GM21528 (cell line): Measurements from ENCODE around the gene ZNF678.
"Not testable (repeated sequence)": the region's sequence is repeated elsewhere in the genome, so short reads cannot be mapped to it uniquely, and the experiment has no call there.

Experiments used
- ATAC-seq: cut with Tn5 transposase; IDR thresholded peaks from one replicate; pipeline ENCODE4 v1.9.1; 2021; ENCODE audit warnings: mild to moderate bottlenecking, moderate library complexity; ENCODE audit not compliant: unreplicated experiment, low FRiP score

ZNF678 gene

DNA sequence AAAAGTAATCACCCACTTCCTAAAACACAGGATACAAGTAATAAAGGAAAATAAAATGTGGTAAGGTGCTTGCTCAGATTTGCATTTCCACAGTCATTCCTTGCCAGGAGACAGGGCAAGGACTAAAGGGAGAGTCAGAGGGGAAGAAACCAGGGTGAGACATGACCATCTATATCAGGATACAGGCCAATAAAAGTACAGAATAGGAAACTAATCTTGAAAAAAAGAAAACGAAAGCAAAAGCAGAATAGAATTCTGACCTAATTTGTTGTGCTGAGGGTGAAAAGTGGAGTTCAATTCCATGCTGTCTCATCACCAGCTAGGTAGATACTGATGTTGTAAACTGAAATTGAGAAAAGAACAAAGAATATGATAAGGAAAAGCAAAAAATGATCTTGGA is 144.5 kb downstream of the ZNF678 start:
- no peak for ATAC-seq

DNA sequence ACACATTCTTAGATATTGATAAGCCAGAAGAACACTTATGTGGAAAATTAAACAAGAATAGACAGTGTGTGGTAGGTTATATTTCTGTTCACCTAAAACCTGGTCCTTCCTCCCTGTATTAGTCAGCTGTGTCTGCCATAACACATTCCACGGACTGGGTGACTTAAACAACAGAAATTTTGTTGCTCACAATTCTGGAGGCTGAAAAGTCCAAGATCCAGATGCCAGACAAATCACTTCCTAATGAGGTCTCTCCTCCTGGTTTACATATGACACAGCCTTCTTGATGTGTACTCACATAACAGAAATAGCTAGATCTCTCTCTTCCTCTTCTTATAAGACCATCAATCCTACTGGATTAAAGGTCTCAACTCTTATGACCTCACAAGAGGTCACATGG is 146.1 kb downstream of the ZNF678 start:
- no peak for ATAC-seq

DNA sequence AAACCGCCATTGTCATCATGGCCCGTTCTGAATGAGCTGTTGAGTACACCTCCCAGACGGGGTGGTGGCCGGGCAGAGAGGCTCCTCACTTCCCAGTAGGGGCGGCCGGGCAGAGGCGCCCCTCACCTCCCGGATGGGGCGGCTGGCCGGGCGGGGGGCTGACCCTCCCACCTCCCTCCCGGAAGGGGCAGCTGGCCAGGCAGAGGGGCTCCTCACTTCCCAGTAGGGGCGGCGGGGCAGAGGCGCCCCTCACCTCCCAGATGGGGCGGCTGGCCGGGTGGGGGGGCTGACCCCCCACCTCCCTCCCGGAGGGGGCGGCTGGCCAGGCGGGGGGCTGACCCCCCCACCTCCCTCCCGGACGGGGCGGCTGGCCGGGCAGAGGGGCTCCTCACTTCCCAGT is 147.1 kb downstream of the ZNF678 start:
- not testable (repeated sequence) for ATAC-seq

DNA sequence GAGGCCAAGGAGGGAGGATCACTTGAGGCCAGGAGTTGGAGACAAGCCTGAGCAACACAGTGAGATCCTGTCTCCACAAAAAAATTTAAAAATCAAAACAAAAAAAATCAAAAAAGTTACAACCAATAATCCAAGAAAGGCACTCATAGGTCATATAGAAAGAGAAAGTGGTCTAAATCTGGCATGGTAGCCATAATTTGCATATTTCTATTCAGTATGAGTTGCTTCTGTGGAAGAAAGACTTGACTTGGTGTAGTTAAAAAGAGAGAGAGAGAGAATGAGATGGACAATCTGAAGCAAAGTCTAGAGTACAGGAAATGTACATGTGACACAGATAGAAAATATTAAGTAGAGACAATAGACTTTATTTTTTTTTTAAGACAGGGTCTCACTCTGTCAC is 149.3 kb downstream of the ZNF678 start:
- ATAC-seq, result no peak

DNA sequence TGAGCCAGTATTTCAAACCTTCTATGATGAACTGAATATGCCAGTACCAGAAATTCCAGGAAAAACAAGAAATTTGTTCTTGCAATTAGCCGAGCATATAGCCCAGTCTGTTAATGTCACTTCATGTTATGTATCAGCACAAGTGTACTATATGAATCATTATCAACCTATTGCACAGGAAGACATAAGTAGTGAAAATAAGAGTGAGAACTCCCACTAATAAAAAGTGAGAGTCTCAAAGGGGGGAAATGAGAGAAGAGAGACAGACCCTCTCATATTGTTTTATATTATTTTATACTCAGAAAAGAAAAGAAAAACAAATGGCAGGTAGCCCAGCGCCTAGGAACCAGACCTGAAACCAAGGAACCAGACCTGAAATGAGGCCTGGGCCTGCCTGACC is 155.6 kb downstream of the ZNF678 start:
- no peak for ATAC-seq

DNA sequence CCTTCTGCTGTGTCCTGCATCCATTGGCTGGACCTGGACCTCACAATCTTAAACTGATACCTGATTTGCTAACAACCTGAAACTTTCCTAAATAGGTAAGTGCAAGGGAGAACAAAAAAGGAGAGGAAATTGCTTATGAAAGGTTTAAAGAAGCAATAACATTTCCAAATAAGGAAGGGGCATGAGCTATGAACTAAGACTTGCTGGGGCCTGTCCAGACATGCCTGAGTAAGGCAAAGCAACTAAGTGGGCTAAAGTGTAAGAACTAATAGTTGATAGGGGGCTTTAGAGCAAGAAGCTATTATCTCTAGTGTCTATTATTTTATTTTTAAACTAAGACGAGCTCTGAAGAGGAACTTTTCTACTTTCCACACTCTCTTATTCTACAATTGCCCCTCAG is 160.1 kb downstream of the ZNF678 start:
- no peak for ATAC-seq

DNA sequence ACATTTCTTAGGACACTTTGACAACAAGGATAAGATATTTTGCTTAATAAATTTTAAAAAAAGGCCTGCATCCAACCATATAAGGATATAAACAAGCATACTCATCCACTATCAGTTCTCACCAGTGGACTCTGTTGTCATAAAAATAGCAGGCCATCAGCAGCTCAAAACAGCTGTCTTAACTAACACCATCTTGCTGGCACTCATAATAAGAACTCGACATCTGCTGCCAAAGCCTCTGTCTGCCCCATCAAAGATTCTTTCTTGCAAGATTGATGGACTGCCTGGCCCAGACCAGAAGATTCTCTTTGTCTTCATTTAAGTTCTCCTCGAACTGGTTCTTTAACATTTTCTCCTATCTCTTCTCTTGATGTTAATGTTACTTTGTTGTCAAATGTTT is 161.7 kb downstream of the ZNF678 start:
- no peak for ATAC-seq

DNA sequence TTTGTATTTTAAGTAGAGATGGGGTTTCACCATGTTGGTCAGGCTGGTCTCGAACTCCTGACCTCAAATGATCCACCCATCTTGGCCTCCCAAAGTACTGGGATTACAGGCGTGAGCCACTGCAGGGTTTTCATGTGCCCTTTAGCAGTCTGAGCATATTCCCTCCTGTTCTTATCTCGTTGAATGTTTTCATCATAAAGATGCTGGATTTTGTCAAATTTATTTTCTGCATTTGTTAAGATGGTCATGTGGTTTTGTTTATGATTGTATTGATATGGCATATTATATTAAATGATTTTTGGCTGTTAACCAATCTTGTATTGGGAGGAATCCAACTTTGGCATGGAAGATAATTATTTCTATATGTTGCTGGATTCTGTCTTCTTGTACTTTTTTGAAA is 163.0 kb downstream of the ZNF678 start:
- no peak for ATAC-seq
